HCT116 (cell line): Measurements from ENCODE around the gene AGK.

ENCODE experiments used
- ATF3 ChIP-seq: IDR thresholded peaks from 2 replicates; pipeline ENCODE4 v1.6.1; 2012
- CTCF ChIP-seq, 3 experiments: fragments of 200-600 bp in 1 of 3; sonication (generic) in 1 of 3; IDR thresholded peaks in 2 of 3; conservative IDR thresholded peaks in 1 of 3; 2 replicates each; pipeline ENCODE4 v1.5.1; 2012 to 2017; ENCODE audit warnings: low read depth in 2 of 3, low read length in 2 of 3, antibody characterized with exemption in 1 of 3, borderline replicate concordance in 1 of 3, control low read depth in 1 of 3, mild to moderate bottlenecking in 1 of 3, mixed read lengths in 1 of 3, mixed run types in 1 of 3, moderate library complexity in 1 of 3; ENCODE audit not compliant: insufficient read depth in 1 of 3
- EGR1 ChIP-seq: IDR thresholded peaks from 2 replicates; pipeline ENCODE4 v1.6.1; 2012; ENCODE audit warnings: low read depth
- EZH2 ChIP-seq: fragments of 200-600 bp; sonication (generic); IDR thresholded peaks from 2 replicates; pipeline ENCODE4 v1.6.1; 2017; ENCODE audit warnings: antibody characterized with exemption, mixed run types
- JUND ChIP-seq: IDR thresholded peaks from 2 replicates; pipeline ENCODE4 v1.6.1; 2012
- POLR2A ChIP-seq: IDR thresholded peaks from 2 replicates; pipeline ENCODE4 v1.7.0; 2011; ENCODE audit warnings: borderline replicate concordance; ENCODE audit not compliant: insufficient read depth, insufficient read length; ENCODE audit errors: extremely low read depth
- POLR2AphosphoS5 ChIP-seq: IDR thresholded peaks from 2 replicates; pipeline ENCODE4 v1.6.1; 2011; ENCODE audit warnings: mild to moderate bottlenecking, low read depth, low read length, moderate library complexity
- RAD21 ChIP-seq: IDR thresholded peaks from 2 replicates; pipeline ENCODE4 v1.6.1; 2012; ENCODE audit warnings: low read depth, mild to moderate bottlenecking
- SIN3A ChIP-seq: IDR thresholded peaks from 2 replicates; pipeline ENCODE4 v1.6.1; 2012; ENCODE audit warnings: low read depth
- TCF7L2 ChIP-seq: IDR thresholded peaks from 2 replicates; pipeline ENCODE4 v1.7.0; 2011; ENCODE audit warnings: borderline replicate concordance, inconsistent platforms; ENCODE audit not compliant: insufficient read depth, insufficient read length; ENCODE audit errors: extremely low read depth
- ZNF274 ChIP-seq: fragments of 200-500 bp; sonication (Bioruptor generic); IDR thresholded peaks from 2 replicates; pipeline ENCODE4 v1.6.1; 2014; ENCODE audit warnings: mild to moderate bottlenecking, low read depth, low read length, inconsistent platforms

- TF ChIP-seq CTCF (IDR thresholded peaks at IDR 0.05 in 2 of 3, conservative IDR thresholded peaks at IDR 0.05 in 1 of 3; ENCODE audit: borderline replicate concordance in 1 of 3, insufficient read depth in 1 of 3, low read depth in 2 of 3, low read length in 2 of 3) (no peak), SIN3A (no peak), RAD21 (no peak), POLR2AphosphoS5 (no peak), EZH2 (no peak), EGR1 (no peak), POLR2A (no peak), JUND (no peak), ATF3 (no peak), TCF7L2 (no peak), ZNF274 (no peak)
Measured at GRCh38 chr7:141519623-141520022, 31.6 kb upstream of the AGK start.
